ENCODE results near the gene SNAPC4. TPM values are rescaled to one million over a fixed set of nuclear protein-coding genes. Genes with fewer than 3 reads are reported as not detected.

Gene SNAPC4
- total RNA-seq, 1 experiment from 2014 or later: 29.7 TPM

- no peaks in the 10 kb centered on the region for H3K9me3 ChIP-seq (ENCODE audit: control insufficient read depth, low read depth, low read length)
- no peak overlapping the region for H3K27ac ChIP-seq (ENCODE audit: insufficient read length, low read depth, low read length)
- H2BK12ac ChIP-seq (ENCODE audit: insufficient read length, low read depth, low read length): no peak overlapping the region
- H4K5ac ChIP-seq (ENCODE audit: insufficient read length, low read depth, low read length): no peak overlapping the region
- H3K27me3 Mint-ChIP-seq (ENCODE audit: low read depth): no peaks in the 10 kb centered on the region
- DNase-seq: no peak
- H3K9me3 Mint-ChIP-seq: no peaks in the 10 kb centered on the region
- H4K8ac ChIP-seq (replicated peaks; ENCODE audit: insufficient read length, low read depth, low read length): no peak overlapping the region
- H2BK5ac ChIP-seq (ENCODE audit: insufficient read length, low read length): no peak overlapping the region
- no peaks in the 10 kb centered on the region for H3K27me3 ChIP-seq (ENCODE audit: insufficient read depth, low read length)
- no peaks in the 10 kb centered on the region for H4K20me1 ChIP-seq (ENCODE audit: control insufficient read depth, insufficient read depth, insufficient read length)
- no peak overlapping the region for H3K14ac ChIP-seq (ENCODE audit: insufficient read depth, low read length)
- H2AK5ac ChIP-seq (ENCODE audit: insufficient read length, low read length): no peak overlapping the region
- H3K27ac Mint-ChIP-seq: no peak overlapping the region
- H3K36me3 Mint-ChIP-seq (ENCODE audit: insufficient read depth in 1 of 3, low read depth in 3 of 3): peaks cover 16 to 84% (median 60%) of the 10 kb centered on the region in 3 experiments; a peak in 6 of 7 replicates
- H3K9ac ChIP-seq (ENCODE audit: extremely low read depth, insufficient read length, low read length): no peak overlapping the region
- H3T11ph ChIP-seq (ENCODE audit: low read length): no peak overlapping the region
- H2BK120ac ChIP-seq (ENCODE audit: low read depth, low read length, poor library complexity, severe bottlenecking): no peak overlapping the region
- no peaks in the 10 kb centered on the region for H3K4me1 Mint-ChIP-seq
- H3K79me1 ChIP-seq (ENCODE audit: insufficient read depth, low read depth, low read length, poor library complexity, severe bottlenecking): no peaks in the 10 kb centered on the region
- H3K23ac ChIP-seq (ENCODE audit: insufficient read length, low read depth, low read length): no peak overlapping the region
- no peak for TF ChIP-seq CTCF (conservative IDR thresholded peaks at IDR 0.05)
- no peak overlapping the region for H4K91ac ChIP-seq (ENCODE audit: insufficient read length, low read depth, low read length)
- WGBS (ENCODE audit: extremely low coverage, insufficient read length, low lambda C conversion rate): no CpG with 5 or more reads among the region's 26 CpGs
- no peak overlapping the region for H3K18ac ChIP-seq (ENCODE audit: insufficient read length, low read depth, low read length)
- no peaks in the 10 kb centered on the region for H3K4me1 ChIP-seq (ENCODE audit: insufficient read depth, low read length)
- no peak overlapping the region for H2BK20ac ChIP-seq (ENCODE audit: low read depth, low read length, poor library complexity, severe bottlenecking)
- H3K4ac ChIP-seq (ENCODE audit: low read depth, low read length): no peak overlapping the region
- no peak overlapping the region for H3K4me2 ChIP-seq (ENCODE audit: insufficient read depth, insufficient read length, low read length)
- no peak overlapping the region for H2BK15ac ChIP-seq (ENCODE audit: low read depth, low read length)
- no peaks in the 10 kb centered on the region for H3K23me2 ChIP-seq (ENCODE audit: insufficient read length, low read depth, low read length, poor library complexity, severe bottlenecking)
- H2AFZ ChIP-seq (ENCODE audit: low read length): no peak overlapping the region
- no peaks in the 10 kb centered on the region for H3K79me2 ChIP-seq (ENCODE audit: insufficient read depth, low read length)
- H3K56ac ChIP-seq (ENCODE audit: insufficient read length, low read depth, low read length): no peak overlapping the region
- no peak overlapping the region for H3K4me3 Mint-ChIP-seq
These were observed 22.9 kb upstream of the SNAPC4 start for GRCh38 chr9:136422876-136423275.
